Left ventricle myocardium inferior (tissue), 1 donor: ENCODE results near the gene CX3CR1. TPM values are rescaled to one million over a fixed set of nuclear protein-coding genes. Genes with fewer than 3 reads are reported as not detected.

Experiments used
- DNase-seq: peaks from one replicate; pipeline ENCODE4 v3.0.0-alpha.2; 2020
- H3K27ac ChIP-seq: fragments of 200-600 bp; replicated peaks from 2 replicates; pipeline ENCODE4 v1.8.0; 2021
- H3K27me3 ChIP-seq: fragments of 200-600 bp; 2 replicates; pipeline ENCODE4 v1.8.0; 2021; ENCODE audit warnings: low read depth
- H3K36me3 ChIP-seq: fragments of 200-600 bp; 2 replicates; pipeline ENCODE4 v1.8.0; 2021
- H3K4me1 ChIP-seq: fragments of 200-600 bp; 2 replicates; pipeline ENCODE4 v1.8.0; 2021
- H3K4me3 ChIP-seq: fragments of 200-600 bp; 2 replicates; pipeline ENCODE4 v1.8.0; 2021; ENCODE audit warnings: mild to moderate bottlenecking, moderate library complexity
- H3K9me3 ChIP-seq: fragments of 200-600 bp; replicated peaks from 2 replicates; pipeline ENCODE4 v1.8.0; 2021
- intact Hi-C: fragments of 100-400 bp; cut with micrococcal nuclease; formaldehyde crosslinking; loops from one replicate; pipeline ENCODE4 v1.11.0; 2022
- total RNA-seq: library from RNA; stranded (reverse); fragmentation: NEBNext Ultra II Directional; extraction: Animal tissue kit (Norgen Biotek cat#: 25700); gene quantifications from one replicate; pipeline ENCODE4 v1.2.1, GENCODE V29; 2021
- TF ChIP-seq, protein P1 (sequence below): fragments of 200-600 bp; IDR thresholded peaks from 2 replicates; pipeline ENCODE4 v1.8.0; 2021; ENCODE audit warnings: antibody characterized with exemption, mild to moderate bottlenecking, borderline replicate concordance
- donor health status: DM: no; HTN: yes; CAD: no; lungs with severe emphysema.

Gene CX3CR1
- total RNA-seq, 1 donor from 2014 or later: 0.82 TPM

DNA sequence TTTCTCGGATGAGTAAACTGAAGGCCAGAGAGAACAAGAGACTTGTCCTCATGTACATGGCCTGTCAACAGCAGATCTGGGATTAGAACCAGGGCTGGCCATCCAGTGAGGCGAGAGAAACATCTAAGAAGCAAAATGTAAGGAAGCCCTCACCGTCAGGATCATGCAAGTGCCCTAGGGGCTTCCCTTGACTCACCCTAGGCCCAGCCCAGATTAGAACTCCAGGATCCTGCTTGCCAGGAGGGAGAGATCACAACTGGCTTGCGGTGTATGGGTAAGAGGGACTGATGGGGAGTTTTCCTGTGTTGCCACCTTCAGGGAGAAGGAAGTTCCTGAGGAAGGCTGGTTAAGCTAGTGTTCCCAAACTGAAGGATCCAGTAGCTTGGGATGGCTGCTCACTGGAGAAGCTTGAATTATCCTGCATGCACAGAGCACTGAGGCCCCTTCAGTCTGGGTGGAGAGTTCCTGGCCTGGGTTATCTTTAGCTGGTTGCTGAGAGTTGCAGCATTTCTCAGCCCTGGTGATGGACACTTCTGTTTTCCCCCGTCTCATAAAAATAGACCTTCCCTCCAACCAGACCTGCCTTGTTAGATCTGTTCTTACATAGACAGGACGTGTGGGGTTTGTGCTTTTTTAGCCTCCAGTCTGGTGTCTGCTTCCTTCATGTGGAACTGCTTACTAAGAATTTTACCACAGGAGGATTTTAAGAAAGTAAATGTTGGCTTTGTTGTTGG lies 59.3 kb downstream of the CX3CR1 start:
- no peaks in the 10 kb centered on the region for H3K36me3 ChIP-seq
- intact Hi-C loops: no loop called here
- DNase-seq: no peak
- TF ChIP-seq, protein P1, sequence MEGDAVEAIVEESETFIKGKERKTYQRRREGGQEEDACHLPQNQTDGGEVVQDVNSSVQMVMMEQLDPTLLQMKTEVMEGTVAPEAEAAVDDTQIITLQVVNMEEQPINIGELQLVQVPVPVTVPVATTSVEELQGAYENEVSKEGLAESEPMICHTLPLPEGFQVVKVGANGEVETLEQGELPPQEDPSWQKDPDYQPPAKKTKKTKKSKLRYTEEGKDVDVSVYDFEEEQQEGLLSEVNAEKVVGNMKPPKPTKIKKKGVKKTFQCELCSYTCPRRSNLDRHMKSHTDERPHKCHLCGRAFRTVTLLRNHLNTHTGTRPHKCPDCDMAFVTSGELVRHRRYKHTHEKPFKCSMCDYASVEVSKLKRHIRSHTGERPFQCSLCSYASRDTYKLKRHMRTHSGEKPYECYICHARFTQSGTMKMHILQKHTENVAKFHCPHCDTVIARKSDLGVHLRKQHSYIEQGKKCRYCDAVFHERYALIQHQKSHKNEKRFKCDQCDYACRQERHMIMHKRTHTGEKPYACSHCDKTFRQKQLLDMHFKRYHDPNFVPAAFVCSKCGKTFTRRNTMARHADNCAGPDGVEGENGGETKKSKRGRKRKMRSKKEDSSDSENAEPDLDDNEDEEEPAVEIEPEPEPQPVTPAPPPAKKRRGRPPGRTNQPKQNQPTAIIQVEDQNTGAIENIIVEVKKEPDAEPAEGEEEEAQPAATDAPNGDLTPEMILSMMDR: no peak
- no peaks in the 10 kb centered on the region for H3K9me3 ChIP-seq
- H3K4me3 ChIP-seq: no peak overlapping the region
- H3K27ac ChIP-seq: no peak overlapping the region
- H3K4me1 ChIP-seq: peaks cover 6% of the 10 kb centered on the region
- H3K27me3 ChIP-seq: no peaks in the 10 kb centered on the region

- peaks cover 6% of the 10 kb centered on the region for H3K4me1 ChIP-seq
- no peak overlapping the region for H3K4me3 ChIP-seq
- TF ChIP-seq, protein P1: no peak
- intact Hi-C loops: no loop called here
- no peaks in the 10 kb centered on the region for H3K36me3 ChIP-seq
- H3K27me3 ChIP-seq: no peaks in the 10 kb centered on the region
- DNase-seq: no peak
- no peak overlapping the region for H3K27ac ChIP-seq
- no peaks in the 10 kb centered on the region for H3K9me3 ChIP-seq
Measured at GRCh38 chr3:39219702-39220101, 60.1 kb downstream of the CX3CR1 start.

DNA sequence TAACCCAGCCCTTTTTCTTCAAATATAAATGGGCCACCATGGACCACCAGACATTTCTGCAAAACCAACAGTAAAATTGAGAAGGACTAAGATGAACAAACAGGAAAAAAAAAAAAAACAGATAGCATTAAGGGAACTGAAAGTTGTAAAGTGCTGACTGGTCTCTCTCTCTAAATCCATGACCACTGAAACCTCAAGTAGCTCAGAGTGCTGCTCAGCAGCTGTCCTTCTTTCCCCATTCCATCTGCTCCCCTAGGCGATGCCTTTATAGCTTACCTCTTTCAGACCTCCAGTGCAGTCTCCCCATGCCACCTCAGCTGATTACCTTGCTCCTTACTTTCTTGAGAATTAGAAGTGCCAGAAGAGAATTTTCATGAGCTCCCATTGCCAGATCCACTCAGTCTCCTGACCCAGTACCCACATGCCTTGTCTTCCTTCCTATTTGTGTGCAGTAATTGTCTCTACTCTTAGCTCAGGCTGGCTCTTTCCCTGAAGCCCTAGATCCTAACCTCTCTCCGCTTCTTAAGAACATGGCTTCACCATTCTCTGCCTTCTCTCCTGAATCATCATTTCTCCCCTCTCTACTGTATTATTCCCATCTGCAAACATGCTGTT lies 63.6 kb downstream of the CX3CR1 start:
- no peak for DNase-seq
- Histone ChIP-seq H3K4me3 (no peak overlapping the region), H3K27ac (no peak overlapping the region), H3K9me3 (no peaks in the 10 kb centered on the region), H3K27me3 (no peaks in the 10 kb centered on the region), H3K36me3 (no peaks in the 10 kb centered on the region), H3K4me1 (peaks cover 6% of the 10 kb centered on the region)
- intact Hi-C loops: no loop called here
- TF ChIP-seq, protein P1: no peak

GRCh38 chr3:39213613-39214012 lies 66.2 kb downstream of the CX3CR1 start:
- intact Hi-C loops: no loop called here
- Histone ChIP-seq H3K9me3 (no peaks in the 10 kb centered on the region), H3K4me1 (no peaks in the 10 kb centered on the region), H3K27ac (no peak overlapping the region), H3K27me3 (no peaks in the 10 kb centered on the region), H3K36me3 (no peaks in the 10 kb centered on the region), H3K4me3 (no peak overlapping the region)
- TF ChIP-seq, protein P1: no peak
- DNase-seq: no peak

Other genes with a start within 250 kb of the CX3CR1 start
- gene SCN11A, start 228.1 kb downstream of the CX3CR1 start, total RNA-seq: 0.05 TPM
- gene WDR48, start 228.0 kb downstream of the CX3CR1 start, total RNA-seq: 33.6 TPM
- gene GORASP1, start 172.4 kb downstream of the CX3CR1 start, total RNA-seq: 54.0 TPM
- gene TTC21A, start 172.4 kb downstream of the CX3CR1 start, total RNA-seq: 2.1 TPM
- 12.1 TPM for gene CSRNP1, start 126.4 kb downstream of the CX3CR1 start, total RNA-seq
- 386 TPM for gene XIRP1, start 87.4 kb downstream of the CX3CR1 start, total RNA-seq
- not detected for gene CCR8, start 49.7 kb upstream of the CX3CR1 start, total RNA-seq
- 21.0 TPM for gene SLC25A38, start 103.3 kb upstream of the CX3CR1 start, total RNA-seq
- gene RPSA, start 126.7 kb upstream of the CX3CR1 start, total RNA-seq: 404 TPM
- gene MOBP, start 187.6 kb upstream of the CX3CR1 start, total RNA-seq: not detected